Measurements from ENCODE around the gene TNFRSF4.

The TNFRSF4 gene

GRCh38 chr1:1216770-1217620 lies 3.0 kb upstream of the TNFRSF4 start:
- DNase-seq: no peak

DNA sequence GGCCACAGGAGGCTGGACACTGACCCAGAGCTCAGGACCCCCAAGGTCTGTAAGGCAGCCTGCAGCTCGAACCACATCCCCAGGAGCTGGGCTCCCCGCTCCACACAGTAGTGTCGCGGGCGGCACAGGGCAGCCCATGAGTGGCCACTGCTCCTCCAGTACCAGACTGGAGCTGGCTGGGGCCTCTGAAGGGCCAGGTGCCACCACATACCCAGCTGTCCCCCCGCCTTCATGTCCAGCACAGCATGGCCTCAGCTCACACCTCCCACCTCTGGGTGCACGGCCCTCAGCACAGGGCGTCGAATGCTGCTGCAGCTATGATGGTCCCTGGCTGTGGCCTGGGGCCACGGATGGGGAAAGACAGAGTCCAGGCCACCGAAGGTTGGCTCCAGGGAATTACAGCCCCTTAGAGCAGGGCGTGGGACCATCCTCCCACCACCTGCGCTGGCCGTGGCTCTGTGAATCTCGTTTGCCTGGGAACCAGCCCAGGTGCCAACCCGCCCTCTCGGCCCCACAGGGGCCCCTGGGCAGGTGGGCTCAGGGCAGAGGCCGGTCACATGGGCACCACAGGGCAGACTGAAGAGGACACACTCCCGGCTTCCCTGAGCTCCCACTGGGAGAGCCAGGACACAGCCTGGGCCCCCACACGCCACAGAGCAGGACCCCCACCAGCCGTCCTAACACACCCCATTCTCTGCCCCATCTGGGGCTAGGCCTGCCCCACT lies 2.1 kb upstream of the TNFRSF4 start:
- DNase-seq: no peak

- no peak for DNase-seq
These were observed 1.2 kb upstream of the TNFRSF4 start for GRCh38 chr1:1215080-1215676.

- DNase-seq: no peak
These were observed 1.1 kb downstream of the TNFRSF4 start for GRCh38 chr1:1212780-1213344.

- no peak for DNase-seq
These were observed 2.2 kb downstream of the TNFRSF4 start for GRCh38 chr1:1211541-1212441.

DNA sequence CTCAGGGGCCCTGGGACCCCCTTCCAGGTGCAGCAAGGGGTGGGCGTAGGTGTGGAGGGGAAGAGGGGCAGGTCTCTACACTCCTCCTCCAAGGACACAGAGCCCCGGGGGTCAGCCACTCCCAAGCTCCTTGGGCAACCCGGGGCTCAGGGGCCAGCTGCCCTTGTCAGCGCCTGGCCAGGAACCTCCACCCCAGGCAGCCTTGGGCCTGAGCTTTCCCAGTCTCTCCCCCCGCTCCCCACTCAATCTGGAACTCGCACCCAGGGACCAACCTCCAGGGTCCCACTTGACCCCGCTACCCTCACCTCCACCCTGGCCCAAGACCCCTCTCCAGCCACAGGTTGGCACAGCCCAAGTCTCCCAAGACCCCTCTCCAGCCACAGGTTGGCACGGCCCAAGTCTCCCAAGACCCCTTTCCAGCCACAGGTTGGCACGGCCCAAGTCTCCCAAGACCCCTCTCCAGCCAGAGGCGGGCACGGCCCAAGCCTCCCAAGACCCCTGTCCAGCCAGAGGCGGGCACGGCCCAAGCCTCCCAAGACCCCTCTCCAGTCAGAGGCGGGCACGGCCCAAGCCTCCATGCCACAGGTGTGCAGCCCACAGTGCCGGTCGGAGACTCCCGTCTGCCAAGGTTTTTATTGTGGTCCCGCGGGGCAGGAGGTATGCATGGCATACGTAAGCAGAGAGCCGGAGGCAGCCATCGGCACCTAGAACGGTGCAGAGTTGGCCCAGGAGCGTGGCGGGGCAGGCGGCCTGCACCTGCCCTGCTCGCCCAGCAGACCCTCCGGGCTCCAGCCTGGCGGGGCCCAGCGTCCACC lies 3.0 kb downstream of the TNFRSF4 start:
- no peak for DNase-seq

- DNase-seq: peak; percentile 22
These were observed 5.1 kb downstream of the TNFRSF4 start for GRCh38 chr1:1208713-1209433.

DNA sequence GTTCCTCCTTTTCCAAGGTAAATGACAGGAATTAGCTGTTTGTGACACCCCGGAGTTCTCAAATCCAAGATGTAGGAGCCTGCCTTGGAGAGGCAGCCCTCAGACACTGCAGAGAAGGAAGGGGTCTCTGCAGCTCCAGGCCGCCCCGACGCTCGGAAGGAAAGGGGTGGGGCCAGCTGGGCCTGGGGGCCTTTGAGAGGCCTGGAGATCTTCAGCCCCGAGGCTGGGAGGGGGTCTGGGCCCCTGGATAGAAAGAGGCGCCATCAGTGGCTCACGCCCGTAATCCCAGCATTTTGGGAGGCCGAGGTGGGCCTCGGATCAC lies 6.4 kb downstream of the TNFRSF4 start:
- no peak for DNase-seq

GRCh38 chr1:1206966-1207531 lies 6.9 kb downstream of the TNFRSF4 start:
- DNase-seq: no peak

DNA sequence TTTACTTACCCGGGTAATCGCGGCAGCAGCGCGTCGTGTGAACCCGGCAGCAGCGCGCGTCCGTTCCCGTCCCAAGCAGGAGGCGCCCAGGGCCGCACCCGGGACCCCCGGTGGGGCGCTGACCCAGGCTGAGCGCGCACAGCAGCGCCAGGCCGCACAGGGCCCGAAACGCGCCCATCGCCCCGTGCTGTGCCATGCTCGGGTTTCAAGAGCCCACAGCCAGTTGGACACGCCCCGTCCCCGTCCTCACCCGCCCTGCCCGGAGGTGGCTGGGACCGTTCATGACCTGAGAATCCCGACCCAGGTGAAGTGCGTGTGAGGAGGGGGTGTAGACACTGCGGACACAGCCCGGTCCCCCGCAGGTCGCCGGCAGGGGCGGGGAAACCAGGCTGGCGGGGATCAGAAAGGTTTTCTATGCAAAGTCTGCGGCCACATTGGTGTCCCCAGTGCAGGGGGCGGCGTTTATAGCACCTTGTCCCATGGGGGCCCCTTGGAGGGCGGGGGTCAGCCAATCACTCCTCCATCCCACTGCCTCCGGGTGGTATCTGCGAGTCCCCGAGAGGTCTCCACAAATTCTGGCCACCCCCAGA lies 7.5 kb downstream of the TNFRSF4 start, which contains the start of gene TNFRSF18:
TNFRSF18 (minus strand) TSS at position 217 of the 590 bp plus-strand sequence; CDS start at position 196, 21 bp downstream.
- no peak for DNase-seq

GRCh38 chr1:1205769-1206375 lies 8.1 kb downstream of the TNFRSF4 start:
- DNase-seq: no peak

GRCh38 chr1:1204998-1205768 lies 8.8 kb downstream of the TNFRSF4 start:
- DNase-seq: no peak

GRCh38 chr1:1204425-1204920 lies 9.5 kb downstream of the TNFRSF4 start:
- no peak for DNase-seq

- no peak for DNase-seq
These were observed 10.2 kb downstream of the TNFRSF4 start for GRCh38 chr1:1203561-1204424.

GRCh38 chr1:1202831-1203560 lies 11.0 kb downstream of the TNFRSF4 start:
- no peak for DNase-seq

DNA sequence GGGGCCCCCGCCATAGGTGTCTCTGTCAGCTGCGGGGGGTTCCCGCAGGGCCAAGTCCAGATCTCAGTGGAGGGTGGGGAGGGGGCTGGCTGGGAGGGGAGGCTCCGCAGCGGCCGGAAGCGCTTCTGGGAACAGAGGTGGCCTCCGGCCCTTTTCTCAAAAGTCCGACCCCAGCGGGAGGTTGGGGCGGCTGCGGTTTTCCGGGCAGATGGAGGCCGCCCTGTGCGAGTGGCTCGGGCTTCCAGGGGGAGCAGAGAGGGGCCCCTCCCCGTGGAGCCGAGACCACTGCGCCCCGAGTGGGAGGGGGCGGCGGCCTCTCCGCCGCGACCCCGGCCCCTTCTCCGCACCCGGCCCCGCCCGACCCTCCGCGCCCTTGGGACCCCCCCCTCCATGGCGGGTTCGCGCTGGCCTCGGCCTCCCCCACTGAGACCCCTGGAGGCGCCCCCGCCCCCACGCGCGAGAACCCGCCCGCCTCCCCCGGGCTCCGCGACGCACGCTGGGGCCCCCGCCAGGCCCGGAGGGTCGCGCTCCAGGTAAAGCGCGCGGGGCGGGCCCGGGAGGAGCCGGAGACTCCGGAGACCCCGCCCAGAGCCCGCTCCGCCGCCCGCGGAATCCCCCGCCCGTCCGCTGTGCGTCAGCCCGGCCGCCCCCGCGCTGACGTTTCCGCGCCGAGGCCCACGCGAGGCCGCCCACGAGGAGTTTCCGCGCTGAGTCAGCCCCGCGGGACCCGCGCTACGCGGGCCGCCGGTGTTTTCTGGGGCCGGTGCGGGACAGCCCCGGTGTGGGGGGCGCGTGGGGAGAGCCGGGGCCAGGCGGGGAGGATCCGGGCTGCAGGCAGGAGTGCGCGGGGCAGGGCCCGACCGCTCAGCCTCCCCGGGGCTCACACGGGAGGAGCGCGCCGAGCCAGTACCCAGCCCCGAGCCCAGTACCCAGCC lies 12.8 kb downstream of the TNFRSF4 start:
- peak; percentile 32 for DNase-seq

Data from fibroblast of skin of right biceps (primary cell).